OCI-LY3 (cell line): ENCODE measurements around the gene AK2.

Source experiments
- H2AFZ ChIP-seq: fragments of 200-600, 300-600 bp; shearing (Covaris generic); 2 replicates; pipeline ENCODE4 v1.6.0; 2014; ENCODE audit warnings: antibody characterized with exemption, low read depth, low read length
- H3K27ac ChIP-seq: fragments of 200-600, 300-600 bp; sonication (generic); 2 replicates; pipeline ENCODE4 v1.5.1; 2014; ENCODE audit warnings: mild to moderate bottlenecking, low read length, moderate library complexity, mixed read lengths
- H3K27me3 ChIP-seq: fragments of 200-600, 300-600 bp; sonication (generic); 2 replicates; pipeline ENCODE4 v1.6.1; 2014; ENCODE audit warnings: low read depth, low read length, mixed read lengths
- H3K36me3 ChIP-seq: fragments of 200-600, 300-600 bp; sonication (generic); replicated peaks from 2 replicates; pipeline ENCODE3; 2014; ENCODE audit warnings: low read depth, low read length, mixed read lengths
- H3K4me1 ChIP-seq: fragments of 300-600, 200-600 bp; sonication (generic); 2 replicates; pipeline ENCODE4 v1.6.1; 2014; ENCODE audit warnings: low read length, mixed read lengths
- H3K4me2 ChIP-seq: fragments of 200-600, 300-600 bp; sonication (generic); 2 replicates; pipeline ENCODE4 v1.6.1; 2014; ENCODE audit warnings: low read length, mixed read lengths
- H3K4me3 ChIP-seq: fragments of 300-600, 200-600 bp; sonication (generic); 2 replicates; pipeline ENCODE4 v1.5.1; 2014; ENCODE audit warnings: antibody characterized with exemption, mild to moderate bottlenecking, low read length, moderate library complexity
- H3K79me2 ChIP-seq: fragments of 300-600, 200-600 bp; shearing (Covaris generic); 2 replicates; pipeline ENCODE4 v1.6.1; 2014; ENCODE audit warnings: mild to moderate bottlenecking, low read length, mixed read lengths
- H3K9ac ChIP-seq: fragments of 300-600, 200-600 bp; shearing (Covaris generic); 2 replicates; pipeline ENCODE4 v1.6.0; 2014; ENCODE audit warnings: mild to moderate bottlenecking, low read length, moderate library complexity
- H3K9me3 ChIP-seq: fragments of 200-600, 300-600 bp; shearing (Covaris generic); 2 replicates; pipeline ENCODE4 v1.6.1; 2014; ENCODE audit warnings: low read length, mixed read lengths; ENCODE audit not compliant: insufficient read depth
- H4K20me1 ChIP-seq: fragments of 200-600, 300-600 bp; sonication (generic); 2 replicates; pipeline ENCODE4 v1.6.1; 2016; ENCODE audit warnings: low read length, mixed read lengths; ENCODE audit not compliant: insufficient read depth
- EZH2phosphoT487 ChIP-seq: fragments of 200-600 bp; shearing (Covaris generic); IDR thresholded peaks from 2 replicates; pipeline ENCODE4 v1.6.1; 2018; ENCODE audit warnings: antibody characterized with exemption, mixed run types, low read depth
- TF ChIP-seq, protein P1 (sequence below): fragments of 200-600, 300-600 bp; sonication (generic); IDR thresholded peaks from 2 replicates; pipeline ENCODE4 v1.5.1; 2014; ENCODE audit warnings: antibody characterized with exemption, low read length, low read depth

Gene AK2

GRCh38 chr1:33036526-33037503, at the start of gene AK2:
AK2 (minus strand) TSS chr1:33036883; CDS start chr1:33036828, 55 bp downstream.
- Histone ChIP-seq H3K9me3 (no peaks in the 10 kb centered on the region), H3K9ac (peak within 1 kb of the TSS; percentile 87), H3K4me3 (peak within 1 kb of the TSS; percentile 93), H3K79me2 (peaks cover 49% of the 10 kb centered on the region), H3K4me1 (peaks cover 12% of the 10 kb centered on the region), H2AFZ (peak within 1 kb of the TSS; percentile 95), H3K4me2 (peak within 1 kb of the TSS; percentile 90), H3K27me3 (no peaks in the 10 kb centered on the region), H4K20me1 (peaks cover 7% of the 10 kb centered on the region; the same call in 1 of the 2 replicates), H3K27ac (peak within 1 kb of the TSS; percentile 21), H3K36me3 (peaks cover 13% of the 10 kb centered on the region)
- TF ChIP-seq, protein P1, sequence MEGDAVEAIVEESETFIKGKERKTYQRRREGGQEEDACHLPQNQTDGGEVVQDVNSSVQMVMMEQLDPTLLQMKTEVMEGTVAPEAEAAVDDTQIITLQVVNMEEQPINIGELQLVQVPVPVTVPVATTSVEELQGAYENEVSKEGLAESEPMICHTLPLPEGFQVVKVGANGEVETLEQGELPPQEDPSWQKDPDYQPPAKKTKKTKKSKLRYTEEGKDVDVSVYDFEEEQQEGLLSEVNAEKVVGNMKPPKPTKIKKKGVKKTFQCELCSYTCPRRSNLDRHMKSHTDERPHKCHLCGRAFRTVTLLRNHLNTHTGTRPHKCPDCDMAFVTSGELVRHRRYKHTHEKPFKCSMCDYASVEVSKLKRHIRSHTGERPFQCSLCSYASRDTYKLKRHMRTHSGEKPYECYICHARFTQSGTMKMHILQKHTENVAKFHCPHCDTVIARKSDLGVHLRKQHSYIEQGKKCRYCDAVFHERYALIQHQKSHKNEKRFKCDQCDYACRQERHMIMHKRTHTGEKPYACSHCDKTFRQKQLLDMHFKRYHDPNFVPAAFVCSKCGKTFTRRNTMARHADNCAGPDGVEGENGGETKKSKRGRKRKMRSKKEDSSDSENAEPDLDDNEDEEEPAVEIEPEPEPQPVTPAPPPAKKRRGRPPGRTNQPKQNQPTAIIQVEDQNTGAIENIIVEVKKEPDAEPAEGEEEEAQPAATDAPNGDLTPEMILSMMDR = no peak
- no peak for TF ChIP-seq EZH2phosphoT487

DNA sequence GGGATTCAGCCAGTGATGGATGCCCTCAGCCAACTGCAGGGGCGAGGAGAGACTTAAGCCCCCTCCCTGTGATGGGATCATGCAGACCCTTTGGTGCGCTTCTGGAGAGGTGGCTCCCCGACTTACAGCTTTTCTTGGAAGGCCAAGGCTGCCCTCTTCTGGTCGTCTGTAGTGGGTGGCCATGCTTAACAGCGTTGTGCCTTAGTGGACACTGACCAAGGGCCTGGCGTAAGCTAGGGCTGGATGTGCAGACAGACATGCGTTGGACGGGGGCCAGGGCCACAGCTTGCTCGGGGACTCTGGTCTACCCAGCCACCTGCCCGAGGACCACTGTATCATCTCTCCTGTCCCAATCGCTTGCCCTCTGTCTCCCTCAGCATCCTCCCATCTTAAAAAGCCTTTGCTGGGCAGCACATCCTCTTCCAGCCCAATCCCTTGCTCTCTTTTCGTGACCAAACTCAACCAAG, 49.7 kb upstream of the AK2 start:
- TF ChIP-seq, protein P1 = peak; percentile 75
- TF ChIP-seq EZH2phosphoT487 = no peak
- Histone ChIP-seq H3K36me3 (no peaks in the 10 kb centered on the region), H3K27me3 (peaks cover 9% of the 10 kb centered on the region; the same call in 1 of the 2 replicates), H4K20me1 (no peaks in the 10 kb centered on the region), H3K79me2 (no peaks in the 10 kb centered on the region), H3K4me2 (peak overlapping the region; percentile 57), H3K9me3 (no peaks in the 10 kb centered on the region), H3K4me1 (peaks cover 19% of the 10 kb centered on the region), H3K4me3 (peak overlapping the region; percentile 60), H3K9ac (no peak overlapping the region), H3K27ac (no peak overlapping the region), H2AFZ (no peak overlapping the region)

DNA sequence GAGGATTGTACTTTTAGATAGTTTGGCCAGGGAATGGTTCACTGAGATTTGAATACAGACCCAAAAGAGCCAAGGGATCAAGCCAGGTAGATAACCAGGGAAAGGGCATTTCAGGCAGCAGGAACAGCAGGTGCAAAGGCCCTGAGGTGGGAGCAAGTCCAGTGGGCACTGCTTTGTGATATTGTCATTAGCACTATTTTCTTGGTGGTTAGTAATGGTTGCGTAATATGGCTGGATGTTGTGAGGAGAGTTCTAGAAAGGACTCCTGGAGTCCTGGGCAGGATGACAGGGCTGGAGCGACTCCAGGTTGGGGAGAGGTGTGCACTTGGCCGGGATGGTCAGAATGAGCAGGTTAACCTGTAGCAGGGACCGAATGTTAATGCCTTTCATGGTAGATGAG, 48.6 kb upstream of the AK2 start:
- Histone ChIP-seq H2AFZ (no peak overlapping the region), H3K4me3 (no peak overlapping the region), H3K27me3 (peaks cover 11% of the 10 kb centered on the region; the same call in 1 of the 2 replicates), H3K4me1 (peaks cover 22% of the 10 kb centered on the region), H4K20me1 (no peaks in the 10 kb centered on the region), H3K36me3 (no peaks in the 10 kb centered on the region), H3K79me2 (no peaks in the 10 kb centered on the region), H3K27ac (no peak overlapping the region), H3K9me3 (no peaks in the 10 kb centered on the region), H3K9ac (no peak overlapping the region), H3K4me2 (no peak overlapping the region)
- TF ChIP-seq, protein P1 = no peak
- no peak for TF ChIP-seq EZH2phosphoT487

DNA sequence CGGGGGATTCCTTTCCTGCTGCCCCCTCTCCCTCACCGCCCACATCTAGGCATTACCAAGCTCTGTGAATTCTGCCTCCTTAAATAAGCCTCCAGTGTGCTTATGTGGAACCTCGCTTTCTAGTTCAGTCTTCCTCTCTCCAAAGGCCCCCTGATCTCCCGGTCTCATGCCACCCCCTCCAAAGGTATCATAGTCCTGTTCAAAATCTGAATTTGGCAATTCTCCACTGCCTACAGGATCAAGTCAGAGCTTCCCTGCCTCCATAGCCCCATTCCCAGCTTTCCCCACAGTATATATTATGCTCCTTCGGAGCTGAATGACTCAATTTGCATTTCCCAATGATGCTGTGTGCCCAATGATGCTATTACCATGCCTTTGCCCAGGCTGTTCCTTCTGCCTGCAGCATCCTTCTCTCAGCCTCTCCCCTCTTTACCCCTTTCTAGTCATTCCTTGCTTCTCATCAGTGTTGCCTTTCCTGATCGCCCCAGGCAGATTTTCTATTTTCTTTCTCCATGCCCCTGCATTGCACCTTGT, 46.0 kb upstream of the AK2 start:
- H2AFZ ChIP-seq = no peak overlapping the region
- no peaks in the 10 kb centered on the region for H3K36me3 ChIP-seq
- no peaks in the 10 kb centered on the region for H4K20me1 ChIP-seq
- no peak overlapping the region for H3K9ac ChIP-seq
- peaks cover 15% of the 10 kb centered on the region for H3K4me1 ChIP-seq
- TF ChIP-seq, protein P1 = no peak
- TF ChIP-seq EZH2phosphoT487 = no peak
- H3K27ac ChIP-seq = no peak overlapping the region
- peaks cover 11% of the 10 kb centered on the region; the same call in 1 of the 2 replicates for H3K27me3 ChIP-seq
- no peak overlapping the region for H3K4me3 ChIP-seq
- no peaks in the 10 kb centered on the region for H3K9me3 ChIP-seq
- no peak overlapping the region for H3K4me2 ChIP-seq
- H3K79me2 ChIP-seq = no peaks in the 10 kb centered on the region
